Measurements from ENCODE around the gene PEG3.

DNA sequence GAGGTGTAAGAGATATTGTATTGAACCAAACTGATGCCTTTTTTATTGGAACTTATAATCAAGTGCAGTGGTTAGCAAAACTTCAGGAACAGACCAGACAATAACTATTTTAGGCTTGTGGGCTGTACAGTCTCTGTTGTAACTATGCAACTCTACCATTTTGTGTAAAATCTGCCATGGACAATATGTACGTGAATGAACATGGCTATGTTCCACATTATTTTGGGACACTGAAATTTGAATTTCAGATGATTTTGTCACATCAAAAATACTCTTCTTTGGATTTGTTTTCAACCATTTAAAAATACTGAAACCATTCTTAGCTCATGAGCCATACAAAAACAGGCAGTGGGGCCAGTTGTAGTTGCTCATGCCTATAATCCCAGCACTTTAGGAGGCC is 27.9 kb upstream of the PEG3 start:
- TF ChIP-seq, protein P1, sequence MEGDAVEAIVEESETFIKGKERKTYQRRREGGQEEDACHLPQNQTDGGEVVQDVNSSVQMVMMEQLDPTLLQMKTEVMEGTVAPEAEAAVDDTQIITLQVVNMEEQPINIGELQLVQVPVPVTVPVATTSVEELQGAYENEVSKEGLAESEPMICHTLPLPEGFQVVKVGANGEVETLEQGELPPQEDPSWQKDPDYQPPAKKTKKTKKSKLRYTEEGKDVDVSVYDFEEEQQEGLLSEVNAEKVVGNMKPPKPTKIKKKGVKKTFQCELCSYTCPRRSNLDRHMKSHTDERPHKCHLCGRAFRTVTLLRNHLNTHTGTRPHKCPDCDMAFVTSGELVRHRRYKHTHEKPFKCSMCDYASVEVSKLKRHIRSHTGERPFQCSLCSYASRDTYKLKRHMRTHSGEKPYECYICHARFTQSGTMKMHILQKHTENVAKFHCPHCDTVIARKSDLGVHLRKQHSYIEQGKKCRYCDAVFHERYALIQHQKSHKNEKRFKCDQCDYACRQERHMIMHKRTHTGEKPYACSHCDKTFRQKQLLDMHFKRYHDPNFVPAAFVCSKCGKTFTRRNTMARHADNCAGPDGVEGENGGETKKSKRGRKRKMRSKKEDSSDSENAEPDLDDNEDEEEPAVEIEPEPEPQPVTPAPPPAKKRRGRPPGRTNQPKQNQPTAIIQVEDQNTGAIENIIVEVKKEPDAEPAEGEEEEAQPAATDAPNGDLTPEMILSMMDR (IDR thresholded peaks at IDR 0.05; ENCODE audit: poor library complexity): no peak
- no peak for TF ChIP-seq EZH2phosphoT487 (IDR thresholded peaks at IDR 0.05; ENCODE audit: low read depth, severe bottlenecking, unreplicated experiment)
